Superior temporal gyrus (tissue), 1 donor: ENCODE measurements around the gene CSKMT.
"Not testable (repeated sequence)": the region's sequence is repeated elsewhere in the genome, so short reads cannot be mapped to it uniquely, and the experiment has no call there.

Experiments
- DNase-seq: peaks from one replicate; pipeline ENCODE4 v3.0.0-alpha.2; 2016; ENCODE audit errors: extremely low spot score

Gene CSKMT

DNA sequence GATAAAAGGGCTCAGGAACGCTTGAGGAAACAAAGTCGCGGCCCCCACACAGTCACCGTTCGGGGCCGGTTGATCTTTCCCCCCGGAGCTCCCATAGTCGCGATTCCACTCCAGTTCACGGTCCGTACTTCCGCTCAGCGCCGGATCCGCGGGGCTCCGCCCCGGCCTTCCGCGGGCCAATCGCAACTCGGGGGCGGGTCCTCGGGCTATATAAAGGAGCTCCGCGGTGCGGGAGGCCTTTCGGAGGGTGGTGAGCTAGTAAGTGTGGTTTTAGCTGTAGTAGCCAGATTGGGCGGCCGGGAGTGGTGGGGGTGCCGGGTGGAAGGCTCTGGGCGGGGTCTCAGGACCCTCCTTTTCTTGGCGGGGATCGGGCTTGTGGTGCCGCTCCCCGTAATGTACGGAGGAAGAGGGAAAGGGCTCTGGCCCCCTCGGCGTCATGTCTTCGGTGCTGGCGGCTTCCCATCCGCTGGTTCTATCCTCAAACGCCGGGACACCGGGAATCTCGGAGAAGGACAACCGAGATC, at the start of gene CSKMT, which contains the start of gene C11orf98:
Gene CSKMT (plus strand): TSS at position 238 of the 524 bp plus-strand sequence. CDS start 568 bp downstream, outside the sequence.
Gene C11orf98 (minus strand): TSS at position 136 of the 524 bp plus-strand sequence. CDS start 41 bp downstream, at position 95.
- peak; percentile 97 for DNase-seq

- no peak for DNase-seq
Observed at GRCh38 chr11:62615521-62615920, 49.6 kb upstream of the CSKMT start.

DNA sequence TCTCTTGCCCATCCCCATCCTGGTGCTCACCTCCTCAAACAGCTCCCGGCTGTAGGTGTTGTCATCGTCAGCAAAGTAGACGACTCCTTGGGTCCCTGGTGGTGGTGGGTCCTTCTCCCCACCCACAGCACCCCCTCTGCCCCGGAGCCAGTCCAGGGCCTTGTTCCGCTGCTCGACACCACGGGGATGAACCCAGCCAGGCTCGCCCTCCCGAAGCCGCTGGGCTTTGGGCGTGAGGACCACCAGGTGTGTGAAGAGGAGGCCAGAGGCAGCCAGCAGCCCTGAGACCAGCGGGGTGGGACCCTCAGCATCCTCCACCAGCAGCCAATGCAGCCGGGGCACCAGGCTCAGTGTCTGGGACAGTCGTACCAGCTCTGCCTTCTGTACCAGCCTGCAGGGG, 48.2 kb upstream of the CSKMT start:
- DNase-seq = not testable (repeated sequence)

DNA sequence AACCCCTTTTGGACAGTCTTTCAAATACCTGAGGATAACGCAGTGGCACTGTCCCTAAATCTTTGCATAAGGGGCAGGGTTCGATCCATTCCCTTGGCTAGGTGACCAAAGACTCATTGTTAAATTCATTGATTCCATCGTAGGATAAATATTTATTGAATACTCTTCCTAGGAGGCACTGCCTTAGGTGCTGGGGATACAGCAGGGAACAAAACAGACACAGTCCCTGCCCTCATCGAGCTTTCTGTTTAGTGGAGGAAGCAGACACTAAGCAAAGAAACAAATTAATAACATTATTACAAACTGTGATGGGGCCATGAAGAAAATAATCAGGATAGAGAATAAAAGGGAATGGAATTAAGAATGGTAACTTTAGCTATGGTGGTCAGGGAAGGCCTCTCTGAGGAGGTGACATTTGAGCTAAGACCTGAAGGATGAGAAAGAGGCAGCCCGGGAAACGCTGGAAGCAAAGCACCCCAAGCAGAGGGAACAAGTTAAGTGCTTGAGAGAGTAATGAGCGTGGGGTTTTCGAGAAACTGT, 44.0 kb upstream of the CSKMT start:
- no peak for DNase-seq

DNA sequence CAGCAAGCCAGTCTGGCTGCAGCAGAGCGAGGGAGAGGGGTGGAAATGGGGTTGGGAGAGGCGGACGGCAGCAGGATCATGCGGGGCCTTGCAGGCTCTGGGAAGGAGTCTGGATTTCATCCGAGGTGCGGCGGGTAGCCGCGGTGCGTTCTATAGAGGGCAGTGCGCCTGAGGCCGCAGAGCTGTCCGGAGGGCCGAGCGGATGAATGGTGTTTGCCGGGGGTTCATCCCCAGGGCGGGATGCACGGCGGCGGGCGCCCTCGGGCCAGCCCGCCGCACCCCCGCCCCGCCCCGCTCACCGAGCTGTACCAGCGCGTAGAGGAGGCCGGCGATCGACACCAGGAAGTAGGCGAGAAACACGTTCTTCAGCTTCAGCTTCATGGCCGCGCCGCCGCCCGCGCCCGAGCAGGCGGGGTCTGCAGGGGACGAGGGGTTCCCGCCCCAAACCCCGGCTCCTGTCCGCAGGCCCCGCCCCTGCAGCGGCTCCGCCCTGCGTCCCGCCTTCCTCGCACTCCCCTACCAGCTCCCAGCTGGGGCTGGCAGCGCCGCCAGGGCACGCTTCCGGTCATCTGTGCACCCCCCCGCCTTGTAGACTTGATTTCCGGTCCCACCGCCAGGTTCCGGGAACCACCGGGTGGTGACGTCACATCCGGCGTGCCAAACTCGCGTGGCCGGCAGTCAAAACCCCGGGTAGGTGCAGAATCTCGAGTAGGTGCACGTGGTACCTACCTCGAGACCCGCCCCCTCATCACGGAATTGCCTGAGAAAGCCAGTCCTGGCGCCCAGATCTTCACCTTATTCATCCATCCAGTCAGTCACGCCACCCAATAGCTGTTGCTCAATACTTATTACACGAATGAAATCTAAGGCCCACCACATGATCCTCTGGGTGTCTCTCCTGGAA, 43.3 kb upstream of the CSKMT start, which contains the start of gene B3GAT3:
Gene B3GAT3 (minus strand): TSS at position 420 of the 904 bp plus-strand sequence. CDS start 39 bp downstream, at position 381.
- DNase-seq = peak; percentile 98

DNA sequence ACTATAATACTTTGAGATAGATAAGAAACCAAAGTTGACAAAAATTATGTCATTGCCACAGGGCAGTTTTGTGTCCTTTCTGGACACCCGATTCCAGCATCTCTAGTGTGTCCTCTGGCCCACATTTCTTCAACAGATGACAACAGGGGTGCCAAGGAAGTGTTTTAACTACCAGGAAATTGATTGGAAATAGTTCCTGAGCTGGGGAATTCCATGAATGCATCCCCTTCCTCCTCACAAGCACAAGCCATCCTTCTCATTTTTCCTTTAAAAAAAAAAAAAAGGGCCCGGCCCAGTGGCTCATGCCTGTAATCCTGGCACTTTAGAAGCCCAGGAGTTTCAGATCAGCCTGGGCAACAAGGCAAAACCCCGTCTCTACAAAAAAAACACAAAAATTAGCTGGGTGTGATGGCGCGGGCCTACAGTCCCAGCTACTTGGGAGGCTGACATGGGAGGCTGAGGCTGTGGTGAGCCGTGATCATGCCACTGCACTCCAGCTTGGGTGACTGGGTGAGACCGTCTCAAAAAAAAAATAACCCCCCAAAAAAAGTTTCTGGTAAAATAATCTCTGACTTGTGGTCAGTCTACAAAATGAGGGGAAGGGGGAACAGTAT, 42.5 kb upstream of the CSKMT start:
- no peak for DNase-seq

- no peak for DNase-seq
Observed at GRCh38 chr11:62627713-62628112, 37.4 kb upstream of the CSKMT start.

DNA sequence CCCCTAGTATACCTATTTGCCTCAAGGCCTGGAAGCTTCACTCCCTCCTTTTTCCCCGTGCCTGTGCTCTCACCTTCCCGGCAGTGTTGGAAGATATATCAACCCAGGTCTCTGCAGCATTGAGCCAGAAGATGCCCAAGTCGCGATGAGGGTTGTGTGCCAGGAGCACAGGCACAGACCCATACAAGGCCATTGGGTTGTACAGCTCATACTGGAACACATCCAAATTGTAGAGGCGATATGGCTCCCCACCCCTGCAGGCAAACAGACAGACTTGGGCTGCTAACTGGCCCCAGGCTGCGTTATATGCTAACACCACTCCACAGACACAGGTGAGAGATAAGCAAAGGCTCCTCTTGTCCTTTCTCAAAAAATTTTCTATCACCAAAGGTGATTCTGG, 32.6 kb upstream of the CSKMT start:
- DNase-seq = no peak

GRCh38 chr11:62644220-62644619, 20.9 kb upstream of the CSKMT start:
- DNase-seq = no peak

GRCh38 chr11:62645671-62645945, 19.5 kb upstream of the CSKMT start:
- no peak for DNase-seq

GRCh38 chr11:62645946-62646824, 18.9 kb upstream of the CSKMT start, which contains the start of gene GANAB:
Gene GANAB (minus strand): TSS chr11:62646613. CDS start chr11:62646599, 14 bp downstream.
- DNase-seq = peak; percentile 98

GRCh38 chr11:62646825-62647608, 18.1 kb upstream of the CSKMT start:
- DNase-seq = no peak

DNA sequence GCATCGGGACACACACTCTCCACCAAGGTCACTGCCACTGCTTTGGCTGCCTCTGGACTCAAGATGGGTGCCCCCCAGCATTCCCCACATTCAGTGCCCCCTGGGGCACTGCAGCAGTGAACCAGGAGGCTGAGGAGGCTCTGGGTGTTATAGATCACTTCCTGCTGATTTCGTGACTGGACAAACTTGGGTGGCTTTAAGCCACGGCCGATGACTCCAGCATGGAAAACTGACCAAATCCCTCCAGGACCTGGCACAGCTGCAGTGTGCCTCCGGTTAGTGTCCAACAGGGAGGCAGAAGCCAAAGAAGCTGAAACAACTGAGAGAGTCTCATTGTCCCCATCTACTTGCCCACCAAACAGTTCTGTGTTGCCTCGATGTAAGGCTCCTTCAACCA, 17.5 kb upstream of the CSKMT start:
- DNase-seq = no peak

GRCh38 chr11:62648185-62648966, 16.7 kb upstream of the CSKMT start:
- no peak for DNase-seq

DNA sequence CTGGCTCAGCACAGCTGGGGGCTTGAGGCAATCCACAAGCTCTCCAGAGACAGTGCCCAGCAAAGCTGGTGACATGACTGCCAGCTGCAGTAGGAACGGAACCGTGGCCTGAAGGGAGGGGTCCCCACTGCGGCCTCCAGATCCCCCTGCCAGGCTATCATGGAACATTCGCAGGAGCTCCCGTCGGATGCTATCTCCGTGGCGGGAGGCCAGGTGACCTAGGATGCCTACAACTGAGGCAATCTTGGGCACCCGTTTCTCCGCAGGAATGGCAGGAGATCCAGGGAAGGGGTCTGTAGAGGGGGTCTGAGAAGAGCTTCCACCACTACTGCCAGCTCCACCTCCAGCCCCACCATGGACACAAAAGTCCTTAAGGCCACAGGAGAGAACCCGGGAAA, 16.1 kb upstream of the CSKMT start:
- no peak for DNase-seq

- DNase-seq = no peak
Observed at GRCh38 chr11:62649486-62649885, 15.6 kb upstream of the CSKMT start.

DNA sequence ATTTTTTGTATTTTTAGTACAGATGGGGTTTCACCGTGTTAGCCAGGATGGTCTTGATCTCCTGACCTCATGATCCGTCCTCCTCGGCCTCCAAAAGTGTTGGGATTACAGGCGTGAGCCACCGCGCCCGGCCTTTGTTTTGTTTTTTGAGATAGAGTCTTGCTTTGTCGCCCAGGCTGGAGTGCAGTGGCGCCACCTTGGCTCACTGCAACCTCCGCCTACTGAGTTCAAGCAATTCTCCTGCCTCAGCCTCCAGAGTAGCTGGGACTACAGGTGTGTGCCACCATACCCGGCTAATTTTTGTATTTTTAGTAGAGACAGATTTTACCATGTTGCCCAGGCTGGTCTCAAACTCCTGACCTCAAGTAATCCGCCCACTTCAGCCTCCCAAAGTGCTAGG, 14.8 kb upstream of the CSKMT start:
- DNase-seq = not testable (repeated sequence)

- DNase-seq = no peak
Observed at GRCh38 chr11:62652161-62653006, 12.7 kb upstream of the CSKMT start.

- no peak for DNase-seq
Observed at GRCh38 chr11:62654297-62654696, 10.8 kb upstream of the CSKMT start.
